A673 (cell line): ENCODE measurements around the gene TMEM200C.

Experiments used
- EZH2 ChIP-seq: fragments of 200-600 bp; sonication (generic); IDR thresholded peaks from 2 replicates; pipeline ENCODE4 v1.6.1; 2017; ENCODE audit warnings: borderline replicate concordance, low read depth, mild to moderate bottlenecking, mixed read lengths, antibody characterized with exemption, low read length; ENCODE audit not compliant: poor library complexity, severe bottlenecking
- TF ChIP-seq, protein P1 (sequence below): fragments of 300-800, 200-600 bp; sonication (generic); conservative IDR thresholded peaks from 2 replicates; pipeline ENCODE4 v1.5.1; 2017; ENCODE audit warnings: low read depth, mild to moderate bottlenecking, antibody characterized with exemption, low read length, moderate library complexity, mixed read lengths

DNA sequence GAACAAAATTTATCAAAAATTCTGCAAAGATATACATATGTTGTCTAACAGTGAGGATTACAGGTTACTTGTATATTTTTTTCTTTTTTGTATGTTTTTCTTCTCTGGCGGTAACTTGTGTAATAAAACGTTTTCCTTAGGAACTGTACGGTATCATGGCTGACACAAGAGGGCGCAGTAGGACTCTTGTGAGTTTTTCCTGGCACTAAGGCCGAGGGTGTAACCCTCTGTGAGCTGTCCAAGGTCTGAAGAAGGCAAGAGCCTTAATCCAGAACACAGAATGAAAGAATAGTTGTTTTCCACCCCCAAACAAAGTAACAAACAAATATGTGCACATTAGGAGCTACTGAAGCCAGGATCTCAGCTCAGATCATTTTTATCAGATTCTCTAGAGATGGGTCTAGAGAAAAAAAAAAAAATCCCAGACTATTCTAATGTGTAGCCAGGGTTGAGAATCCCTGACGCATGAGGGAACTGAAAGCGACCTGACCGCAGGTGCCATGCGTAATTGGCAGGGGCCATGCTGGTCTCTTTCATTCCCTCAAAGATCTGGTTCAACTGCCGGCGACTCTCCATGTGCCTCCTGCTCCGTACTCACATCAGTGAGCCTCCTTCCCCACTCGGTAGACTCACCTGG lies 27.0 kb downstream of the TMEM200C start:
- TF ChIP-seq, protein P1, sequence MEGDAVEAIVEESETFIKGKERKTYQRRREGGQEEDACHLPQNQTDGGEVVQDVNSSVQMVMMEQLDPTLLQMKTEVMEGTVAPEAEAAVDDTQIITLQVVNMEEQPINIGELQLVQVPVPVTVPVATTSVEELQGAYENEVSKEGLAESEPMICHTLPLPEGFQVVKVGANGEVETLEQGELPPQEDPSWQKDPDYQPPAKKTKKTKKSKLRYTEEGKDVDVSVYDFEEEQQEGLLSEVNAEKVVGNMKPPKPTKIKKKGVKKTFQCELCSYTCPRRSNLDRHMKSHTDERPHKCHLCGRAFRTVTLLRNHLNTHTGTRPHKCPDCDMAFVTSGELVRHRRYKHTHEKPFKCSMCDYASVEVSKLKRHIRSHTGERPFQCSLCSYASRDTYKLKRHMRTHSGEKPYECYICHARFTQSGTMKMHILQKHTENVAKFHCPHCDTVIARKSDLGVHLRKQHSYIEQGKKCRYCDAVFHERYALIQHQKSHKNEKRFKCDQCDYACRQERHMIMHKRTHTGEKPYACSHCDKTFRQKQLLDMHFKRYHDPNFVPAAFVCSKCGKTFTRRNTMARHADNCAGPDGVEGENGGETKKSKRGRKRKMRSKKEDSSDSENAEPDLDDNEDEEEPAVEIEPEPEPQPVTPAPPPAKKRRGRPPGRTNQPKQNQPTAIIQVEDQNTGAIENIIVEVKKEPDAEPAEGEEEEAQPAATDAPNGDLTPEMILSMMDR = peak; percentile 76
- no peak for TF ChIP-seq EZH2
